GM21723 (cell line): ENCODE data around the gene ARHGAP15.

Experiments used
- ATAC-seq: cut with Tn5 transposase; IDR thresholded peaks from one replicate; pipeline ENCODE4 v1.9.1; 2021; ENCODE audit warnings: mild to moderate bottlenecking, moderate library complexity; ENCODE audit not compliant: unreplicated experiment

ARHGAP15 gene

DNA sequence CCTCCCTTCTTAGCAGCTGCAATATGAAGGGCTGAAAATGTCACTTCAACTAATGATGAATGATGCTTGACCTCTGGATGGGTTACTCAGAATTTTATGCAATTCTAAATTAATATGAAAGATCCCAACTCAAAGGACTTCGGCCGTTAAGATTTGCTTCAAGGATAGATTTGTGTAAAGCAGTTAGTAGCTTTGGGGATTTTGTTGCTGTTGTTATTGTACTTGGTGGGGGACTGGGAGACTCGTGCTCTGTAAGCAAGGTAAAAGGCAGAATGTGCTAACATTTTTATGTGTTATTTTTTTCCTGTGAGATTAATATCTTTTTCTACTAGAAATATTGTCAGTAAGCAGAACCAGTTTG lies 478.8 kb downstream of the ARHGAP15 start:
- no peak for ATAC-seq

DNA sequence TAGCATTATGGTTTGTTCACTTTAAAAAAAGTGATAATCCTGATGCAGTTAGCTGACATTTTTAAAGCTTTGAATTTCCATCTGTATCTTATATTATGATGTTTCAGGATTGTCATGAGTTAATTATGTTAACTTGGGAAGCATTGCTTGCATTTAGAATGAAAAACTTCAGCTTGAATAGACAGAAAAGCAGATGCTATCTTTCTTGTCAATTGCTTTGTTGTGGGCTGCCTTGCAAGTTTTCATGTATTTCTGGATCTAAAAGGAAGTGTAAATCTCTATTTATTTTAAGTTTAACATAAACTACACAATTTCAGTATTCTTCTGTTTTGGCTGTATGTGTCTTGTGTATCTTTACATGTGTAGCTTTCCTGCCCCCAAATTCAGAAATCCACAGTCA lies 479.5 kb downstream of the ARHGAP15 start:
- ATAC-seq, result no peak

DNA sequence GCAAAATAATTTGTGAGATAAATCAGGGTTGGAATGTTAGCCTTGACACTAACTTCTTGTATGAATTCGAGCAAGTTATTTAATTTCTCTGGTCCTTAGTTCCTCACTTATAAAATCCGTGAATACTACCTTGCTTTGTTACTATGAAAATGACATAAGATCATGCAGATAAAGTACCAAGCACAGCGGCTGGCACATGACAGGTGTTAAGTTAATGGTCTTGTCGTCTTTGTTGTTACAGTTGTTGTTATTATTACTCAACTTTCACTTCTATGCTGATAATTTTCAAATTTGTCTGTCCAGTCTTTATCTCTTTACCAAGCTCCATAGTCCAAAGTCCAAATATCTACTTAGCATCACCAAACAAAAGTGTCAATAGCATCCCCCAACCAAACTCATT lies 482.1 kb downstream of the ARHGAP15 start:
- ATAC-seq, result no peak

DNA sequence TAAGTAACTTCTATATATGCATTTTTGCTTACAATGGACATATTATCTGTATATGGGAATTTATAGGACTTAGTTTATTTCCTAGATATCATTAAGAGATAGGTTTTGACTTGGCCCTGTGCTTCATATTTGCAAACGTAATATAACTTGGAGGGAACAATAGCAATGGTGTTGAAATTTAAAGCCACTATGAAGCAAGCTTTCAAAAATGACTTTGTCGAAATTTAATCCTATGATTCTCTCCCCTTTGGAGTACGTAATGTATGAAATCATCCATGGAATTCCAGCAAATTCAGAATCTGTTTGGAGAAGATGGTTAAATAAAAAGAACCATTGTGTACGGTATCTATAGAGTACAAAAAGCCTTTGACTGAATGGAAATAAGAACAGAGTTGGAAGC lies 486.3 kb downstream of the ARHGAP15 start:
- ATAC-seq, result no peak

DNA sequence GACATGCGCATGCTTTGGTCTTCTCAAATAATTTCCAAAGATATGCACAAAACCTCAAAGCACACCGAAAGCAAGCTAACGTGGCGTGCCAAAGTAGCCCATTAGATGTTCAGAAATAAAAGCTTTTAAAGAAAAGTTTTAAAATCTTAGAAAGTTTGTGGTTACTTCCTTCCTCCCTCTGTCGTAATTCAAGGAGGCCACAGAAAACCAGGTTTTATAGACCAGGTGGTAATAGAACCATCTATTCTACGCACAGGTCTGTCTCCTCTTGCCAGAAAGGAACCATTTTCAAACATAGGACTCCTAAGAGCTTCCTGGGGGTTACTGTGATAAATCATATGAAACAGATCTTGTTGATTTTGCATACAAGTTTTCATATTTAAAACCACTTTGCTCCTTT lies 487.2 kb downstream of the ARHGAP15 start:
- no peak for ATAC-seq

DNA sequence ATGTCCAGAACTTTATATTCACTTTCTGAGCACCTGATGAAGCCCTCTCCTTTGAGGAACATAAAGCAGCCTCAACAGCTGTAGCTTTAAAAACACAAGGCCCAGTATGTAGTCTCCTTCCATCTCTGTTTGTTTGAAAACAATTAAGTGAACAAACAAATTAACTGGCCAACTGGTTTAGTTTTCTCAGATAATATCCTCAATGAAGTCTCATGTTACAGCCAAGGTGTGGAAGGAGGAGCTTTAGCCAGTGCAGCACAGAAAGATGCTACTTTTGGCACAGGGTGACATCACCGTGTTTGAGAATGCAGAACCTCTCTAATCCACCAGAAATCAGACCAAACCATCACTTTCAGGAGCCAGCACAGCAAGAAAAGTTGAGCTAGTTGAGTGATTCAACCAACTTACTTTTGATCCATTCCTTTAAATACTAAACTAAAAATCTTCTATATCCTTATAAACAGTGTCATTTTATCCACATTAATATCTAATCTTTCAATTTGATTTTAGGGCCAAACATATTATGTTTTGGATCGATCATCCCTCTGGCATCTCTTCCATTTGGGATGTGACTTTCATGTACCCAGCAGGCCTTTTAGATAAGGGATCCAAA lies 488.7 kb downstream of the ARHGAP15 start:
- no peak for ATAC-seq

DNA sequence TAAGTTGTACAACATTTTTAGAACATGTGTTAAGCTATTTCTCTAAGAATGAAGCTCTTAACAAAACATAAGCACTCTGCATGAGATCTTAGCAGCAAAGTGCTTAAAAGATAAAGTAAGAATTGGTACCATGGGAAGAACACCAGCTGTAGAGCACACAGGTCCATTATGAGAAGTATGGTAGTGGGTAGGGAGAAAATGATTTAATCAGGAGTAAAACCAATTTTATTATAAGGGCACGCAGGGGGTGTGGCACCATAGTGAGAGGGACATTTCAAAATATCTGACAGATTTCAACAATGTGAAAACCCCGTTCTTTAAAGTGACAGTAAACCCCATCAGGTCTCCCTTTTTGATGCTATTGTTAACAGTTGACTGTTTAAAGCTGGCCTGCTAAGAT lies 492.9 kb downstream of the ARHGAP15 start:
- no peak for ATAC-seq

DNA sequence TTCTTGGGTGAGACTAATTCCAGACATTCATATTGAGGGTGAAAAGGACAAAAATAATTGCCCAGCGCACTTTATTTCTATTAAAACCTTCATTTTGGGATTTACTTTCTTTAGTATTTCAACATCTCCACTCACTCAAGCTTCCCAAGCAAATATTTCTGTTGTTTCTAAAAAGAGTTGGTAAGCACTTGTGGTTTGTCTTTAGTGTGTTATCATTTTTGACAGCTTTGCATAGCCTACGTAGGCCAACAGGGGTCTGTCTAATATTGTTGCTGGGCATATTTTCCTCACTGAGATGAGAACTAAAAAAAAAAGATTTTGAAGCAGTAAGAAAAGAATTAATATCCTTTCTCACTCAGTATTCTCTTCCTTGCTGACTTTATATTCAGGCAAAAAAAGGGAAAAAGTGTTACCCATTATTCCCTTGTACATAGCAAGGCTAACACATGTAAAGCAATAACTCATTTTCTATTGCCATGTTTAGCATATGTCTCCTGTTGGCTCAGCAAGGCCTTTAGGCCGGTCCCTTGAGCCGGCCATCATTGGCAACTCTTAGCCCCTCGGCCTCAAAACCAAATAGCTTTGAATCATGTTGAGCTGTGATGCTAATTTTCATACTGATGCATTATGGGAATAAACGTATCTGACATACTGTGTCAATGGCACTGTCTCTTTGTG lies 494.2 kb downstream of the ARHGAP15 start:
- ATAC-seq, result no peak

DNA sequence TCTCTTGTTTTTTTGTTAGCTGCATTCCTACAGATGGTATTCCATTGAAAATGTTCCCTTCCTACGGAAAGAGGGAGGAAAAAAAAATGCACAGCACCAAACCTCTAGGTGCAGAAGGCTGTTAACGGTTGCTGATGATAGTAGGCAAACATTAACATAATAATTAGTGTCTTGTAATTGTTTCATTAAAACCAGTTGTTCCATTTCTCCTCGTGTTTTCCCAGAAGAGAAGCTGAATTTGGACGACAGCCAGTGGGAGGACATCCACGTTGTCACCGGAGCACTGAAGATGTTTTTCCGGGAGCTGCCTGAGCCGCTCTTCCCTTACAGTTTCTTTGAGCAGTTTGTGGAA lies 494.7 kb downstream of the ARHGAP15 start:
- no peak for ATAC-seq

DNA sequence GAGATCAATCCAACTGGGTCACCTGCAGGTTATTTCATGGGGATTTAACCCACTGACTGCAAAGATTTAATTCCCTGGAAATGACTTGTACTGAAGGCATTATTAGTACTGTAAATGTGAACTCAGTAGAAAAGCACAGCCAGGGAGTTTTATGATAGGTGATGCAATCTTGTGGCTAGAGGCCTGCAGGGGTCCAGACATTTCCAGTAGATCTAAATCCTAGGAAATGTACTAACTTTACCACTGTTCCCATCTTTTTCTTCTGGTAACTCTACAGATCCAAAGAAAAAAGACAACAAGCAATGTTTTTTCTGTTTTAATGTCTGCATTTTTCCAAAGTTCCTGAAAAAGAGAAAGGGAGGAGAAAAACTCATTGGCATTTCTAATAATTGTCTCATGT lies 500.1 kb downstream of the ARHGAP15 start:
- no peak for ATAC-seq

DNA sequence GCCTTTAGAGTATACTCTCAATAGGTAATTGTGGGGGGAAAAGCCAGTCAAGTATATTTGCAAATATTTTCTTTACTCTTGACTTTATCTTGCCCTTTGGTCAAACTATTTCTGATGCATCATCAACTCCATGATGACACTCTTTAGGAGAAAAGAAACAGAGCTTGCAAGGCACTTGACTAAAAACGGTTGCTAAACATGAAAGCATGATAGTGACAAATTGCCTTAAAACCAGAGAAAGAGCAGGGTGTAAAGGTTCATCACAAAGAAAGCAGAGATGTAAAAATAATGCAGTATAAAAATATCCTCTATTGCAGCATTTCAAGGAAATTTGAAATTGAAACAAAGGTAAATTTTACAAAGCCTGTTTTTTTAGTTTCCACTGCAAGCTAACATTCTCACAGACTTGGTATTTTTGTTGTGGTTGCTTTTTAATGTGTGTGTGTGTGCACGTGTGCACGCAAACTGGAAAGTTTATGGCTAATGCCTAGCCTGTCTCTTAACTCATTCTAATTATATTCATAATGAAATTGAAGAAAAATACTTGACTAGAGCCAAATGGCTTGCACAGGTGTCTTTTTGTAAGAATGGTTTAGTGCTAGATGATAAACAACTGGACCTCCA lies 503.6 kb downstream of the ARHGAP15 start:
- ATAC-seq, result no peak

DNA sequence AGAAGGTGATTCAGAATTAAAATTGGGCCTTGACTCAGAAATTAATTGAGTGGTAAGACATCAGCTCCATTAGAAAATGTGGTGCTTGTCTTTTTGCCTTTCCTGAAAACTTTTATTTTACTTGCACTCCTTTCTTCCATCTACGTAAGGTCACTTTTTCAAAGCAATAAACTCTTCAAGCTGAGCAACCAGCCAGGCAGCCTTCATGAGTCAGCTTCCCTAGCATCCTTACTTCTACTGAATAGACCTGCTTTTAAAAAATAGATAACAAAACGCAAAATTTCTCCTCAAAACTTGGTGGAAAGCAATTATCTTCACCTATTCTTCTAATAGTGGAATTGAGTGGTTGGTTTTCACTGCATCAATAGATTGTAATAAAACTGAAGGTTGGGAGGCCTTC lies 504.2 kb downstream of the ARHGAP15 start:
- ATAC-seq, result no peak

DNA sequence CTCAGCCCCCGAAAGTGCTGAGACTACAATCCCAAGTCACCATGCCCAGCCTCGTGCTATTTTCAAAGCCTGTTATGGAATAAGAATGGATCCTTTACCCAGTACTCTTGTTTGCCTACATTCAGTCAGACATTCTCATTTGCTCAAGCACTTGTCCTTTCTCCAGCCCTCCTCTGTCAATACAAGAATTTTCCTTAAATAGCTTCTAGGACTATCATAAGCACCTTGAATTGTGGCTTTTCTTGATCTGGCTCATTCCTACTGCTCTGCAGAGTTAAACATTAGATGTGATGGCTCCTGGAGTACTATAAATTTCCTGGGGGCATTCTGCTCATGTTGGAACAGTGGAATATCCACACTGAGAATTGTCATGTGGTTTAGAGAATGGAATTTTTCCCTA lies 506.1 kb downstream of the ARHGAP15 start:
- no peak for ATAC-seq

DNA sequence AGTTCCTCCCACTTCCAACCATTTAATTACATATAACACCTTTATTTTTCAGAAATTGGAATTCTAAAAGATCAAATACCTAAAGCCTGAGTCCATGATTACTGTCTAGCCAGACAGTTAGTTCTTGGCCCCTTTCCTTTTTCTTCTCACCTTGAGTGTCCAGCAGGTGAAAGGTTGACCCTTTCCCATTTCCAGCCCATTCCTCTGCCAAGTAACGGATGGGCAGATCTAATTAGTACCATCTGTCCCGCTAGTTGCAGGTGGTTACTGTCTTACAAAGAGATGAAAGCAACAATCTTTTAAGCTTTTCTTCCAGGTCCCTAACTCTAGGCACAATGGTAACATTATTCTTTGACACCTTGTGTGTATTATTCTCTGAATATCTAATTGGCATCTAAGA lies 506.7 kb downstream of the ARHGAP15 start:
- no peak for ATAC-seq

DNA sequence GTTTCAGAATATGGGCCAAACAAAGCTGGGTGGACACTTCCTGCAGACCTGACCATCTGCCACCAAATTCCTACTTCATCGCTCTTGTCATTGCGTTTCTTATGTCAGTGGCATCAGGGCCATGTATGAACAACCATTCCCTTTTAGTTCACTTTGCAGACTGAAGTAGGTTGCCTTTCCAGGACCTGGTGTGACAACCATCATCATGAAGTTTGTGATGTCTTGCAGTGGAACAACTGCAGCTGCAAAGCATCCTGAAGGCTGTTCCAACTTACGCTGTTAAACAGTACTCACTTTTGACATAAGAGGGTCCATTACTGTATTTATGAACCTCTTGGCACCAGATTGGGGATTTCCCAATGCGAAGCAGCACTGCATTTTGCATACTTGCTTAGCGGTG lies 511.6 kb downstream of the ARHGAP15 start:
- no peak for ATAC-seq

DNA sequence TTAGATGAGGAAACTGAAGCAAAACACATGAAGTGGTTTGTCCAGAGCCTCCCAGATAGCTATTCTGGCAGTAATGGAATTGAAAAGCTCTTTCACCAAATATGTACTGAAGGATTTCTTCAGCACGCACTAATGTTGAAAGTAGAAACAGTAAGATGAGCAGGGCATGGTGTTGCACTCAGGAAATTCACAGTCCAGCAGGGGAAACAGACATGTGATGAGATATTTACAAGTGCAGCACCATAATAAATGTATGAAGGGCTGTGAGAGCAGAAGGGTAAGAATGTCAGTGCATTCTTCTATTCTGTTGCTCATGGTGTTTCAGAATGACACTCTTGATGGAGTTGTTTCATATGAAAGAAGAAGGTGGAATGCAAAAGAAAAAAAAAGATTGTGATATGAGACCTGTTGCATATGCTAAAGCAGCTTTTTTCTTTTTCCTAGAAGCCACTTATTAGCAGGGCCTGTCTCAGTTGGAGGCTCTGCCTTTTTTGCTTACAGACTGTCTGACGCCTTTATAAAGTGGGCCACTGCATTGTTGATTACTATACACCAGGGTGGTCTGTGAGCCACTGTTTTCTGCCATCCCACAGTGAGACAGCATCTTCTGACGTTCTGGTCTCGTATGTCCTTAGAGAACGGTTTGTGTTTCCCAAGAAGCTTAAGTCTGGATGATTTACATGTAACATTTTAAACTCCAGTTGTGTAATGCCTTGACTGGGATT lies 516.9 kb downstream of the ARHGAP15 start:
- ATAC-seq, result no peak

DNA sequence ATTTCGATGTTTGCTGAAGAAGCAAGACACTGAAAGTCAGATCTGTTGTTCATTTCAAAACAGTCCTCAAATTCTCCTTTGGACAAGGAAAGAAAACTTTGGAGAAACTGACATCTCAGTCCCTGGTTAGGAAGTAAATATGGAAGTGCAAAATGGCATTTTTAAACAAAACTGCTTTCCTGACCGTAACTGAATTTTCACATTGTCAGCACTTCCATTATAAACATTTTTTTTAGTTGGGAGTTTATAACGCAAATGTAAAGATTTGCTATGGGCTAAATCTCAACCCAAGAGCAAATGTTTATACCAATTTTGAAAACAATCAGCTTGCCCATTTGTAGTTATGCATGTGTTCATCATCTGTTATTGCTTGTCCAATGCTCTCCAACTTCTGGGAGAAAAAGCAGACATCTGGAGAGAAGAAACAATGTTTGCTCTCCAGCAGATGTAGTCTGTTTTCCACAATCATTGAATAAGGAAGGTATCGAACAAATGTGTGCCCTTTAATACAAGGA lies 520.1 kb downstream of the ARHGAP15 start:
- ATAC-seq, result no peak

DNA sequence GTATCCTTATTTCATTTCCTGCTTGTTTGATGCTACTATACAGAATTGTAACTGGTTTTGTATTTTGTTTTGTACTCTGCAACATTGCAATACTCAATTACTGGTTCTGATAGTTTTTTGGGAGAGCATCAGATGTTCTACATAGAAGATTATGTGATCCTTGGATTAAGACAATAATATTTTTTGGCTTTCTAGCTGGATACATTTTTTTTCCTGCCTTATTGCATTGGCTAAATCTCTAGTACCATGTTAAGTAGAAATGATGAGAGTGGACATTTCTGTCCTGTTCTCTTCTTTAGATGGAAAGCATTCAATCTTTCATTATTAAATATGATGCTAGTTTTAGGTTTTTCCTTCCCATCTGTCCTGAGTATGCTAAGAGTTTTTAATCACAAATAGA lies 523.5 kb downstream of the ARHGAP15 start:
- no peak for ATAC-seq

DNA sequence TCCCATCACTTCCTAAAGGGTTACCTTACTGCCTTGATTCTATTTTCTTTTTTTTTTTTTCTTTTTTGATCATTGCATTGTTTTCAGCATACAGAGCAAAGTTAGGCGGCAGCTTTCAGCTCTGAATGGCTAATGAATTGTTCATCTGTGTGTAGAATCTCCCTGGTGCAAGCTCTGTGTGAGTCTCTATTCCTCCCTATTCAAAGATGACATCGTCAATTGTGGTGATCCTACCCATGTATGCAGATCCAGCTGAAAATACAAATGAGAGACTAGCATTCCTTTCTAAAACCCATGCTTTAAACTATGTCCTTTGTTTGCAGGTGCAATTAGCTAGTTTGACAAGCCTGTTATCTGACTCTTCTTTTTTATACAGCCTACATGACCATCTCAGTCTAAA lies 539.0 kb downstream of the ARHGAP15 start:
- no peak for ATAC-seq

DNA sequence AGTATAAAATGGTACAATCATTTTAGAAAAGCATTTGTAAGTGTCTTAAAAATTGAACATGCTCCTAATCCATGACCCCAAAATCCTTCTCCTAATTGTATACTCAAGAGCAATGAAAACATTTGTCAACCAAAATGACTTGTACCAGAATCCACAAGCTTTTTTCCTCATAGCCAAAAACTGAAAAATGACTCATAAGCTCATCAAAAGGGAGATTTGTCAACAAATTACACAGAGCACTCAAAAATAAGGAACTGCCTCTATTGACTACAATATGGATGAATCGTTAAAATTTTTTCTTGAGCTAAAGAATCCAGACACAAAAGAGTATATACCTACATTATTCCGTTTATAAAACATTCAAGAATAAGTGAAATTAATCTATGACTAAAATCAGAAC lies 544.8 kb downstream of the ARHGAP15 start:
- no peak for ATAC-seq

DNA sequence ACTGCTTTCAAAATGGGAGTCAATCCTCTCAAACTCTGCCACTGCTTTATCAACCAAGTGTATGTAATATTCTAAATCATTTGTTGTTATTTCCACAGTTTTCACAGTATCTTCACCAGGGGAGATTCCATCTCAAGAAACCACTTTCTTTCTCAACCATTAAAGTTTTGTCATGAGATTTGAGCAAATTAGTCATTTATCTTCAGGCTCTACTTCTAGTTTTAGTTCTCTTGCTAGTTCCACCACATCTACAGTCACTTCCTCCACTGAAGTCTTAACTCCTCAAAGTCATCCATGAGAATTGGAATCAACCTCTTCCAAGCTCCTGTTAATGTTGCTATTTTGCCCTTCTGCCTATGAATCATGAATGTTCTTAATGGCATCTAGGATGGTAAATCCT lies 545.8 kb downstream of the ARHGAP15 start:
- no peak for ATAC-seq

DNA sequence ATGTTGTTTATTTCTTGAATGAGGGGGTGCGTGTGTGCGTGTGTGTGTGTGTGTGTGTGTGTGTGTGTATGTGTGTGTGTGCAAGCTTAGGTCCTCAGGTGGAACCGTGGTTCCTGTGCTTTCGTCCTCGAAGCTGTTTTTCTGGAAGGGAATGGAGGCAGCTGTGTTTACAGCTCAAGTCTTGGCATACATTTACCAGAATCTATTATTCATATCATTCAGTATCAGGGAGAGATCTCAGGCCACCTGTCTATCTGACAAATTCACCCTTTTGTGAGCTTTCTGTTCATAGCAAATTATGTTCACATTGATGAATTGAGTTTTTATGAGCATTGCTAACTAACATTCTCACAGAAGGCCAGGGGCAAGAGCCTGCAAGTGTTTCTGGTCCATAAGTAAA lies 550.4 kb downstream of the ARHGAP15 start:
- no peak for ATAC-seq
